ENCODE results near the gene CRMP1.

The CRMP1 gene

DNA sequence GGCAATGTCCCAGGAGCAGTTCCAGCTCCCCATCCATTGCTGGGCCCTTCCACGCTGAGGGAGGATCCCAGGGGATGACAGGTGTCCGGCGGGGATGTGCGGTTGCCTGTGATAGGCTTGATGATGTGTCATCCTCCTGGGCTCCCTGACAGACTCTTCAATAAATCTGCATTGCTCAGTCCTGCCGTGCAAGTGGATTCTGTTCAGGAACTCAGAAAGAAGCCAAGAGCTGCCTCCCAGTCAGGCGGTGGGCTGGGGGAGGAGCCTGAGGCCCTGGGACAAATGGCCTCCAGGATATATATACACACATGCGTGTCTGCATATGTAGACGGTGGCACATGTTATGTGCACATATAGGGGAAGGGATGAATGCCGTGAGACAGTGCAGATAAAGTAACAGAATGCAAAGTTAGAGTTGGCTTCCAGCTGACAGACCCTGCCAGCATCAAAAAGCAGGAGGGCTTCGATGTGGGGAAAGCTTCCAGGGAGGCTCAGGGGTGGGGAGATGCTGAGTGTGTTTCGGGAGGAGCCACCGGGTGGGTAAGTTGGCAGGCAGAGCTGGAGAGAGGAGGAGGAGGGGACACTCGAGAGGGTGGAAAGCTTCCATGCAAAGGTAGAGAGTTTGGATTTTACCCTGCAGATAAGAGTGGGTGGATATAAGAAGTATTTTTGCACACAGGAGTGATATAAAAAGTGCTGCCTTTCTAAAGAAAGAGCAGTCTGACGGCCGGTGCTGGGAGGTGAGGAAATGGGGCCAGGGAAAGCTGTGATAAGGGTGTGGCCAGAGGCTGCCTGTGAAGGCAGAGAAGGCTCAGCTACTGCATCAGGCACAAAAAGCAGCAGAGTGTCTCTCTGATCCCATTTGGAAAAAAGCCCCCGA lies 28.5 kb upstream of the CRMP1 start:
- no peak overlapping the region for H3K4me3 ChIP-seq (ENCODE audit: low read depth, low read length)
- TF ChIP-seq, protein P1, sequence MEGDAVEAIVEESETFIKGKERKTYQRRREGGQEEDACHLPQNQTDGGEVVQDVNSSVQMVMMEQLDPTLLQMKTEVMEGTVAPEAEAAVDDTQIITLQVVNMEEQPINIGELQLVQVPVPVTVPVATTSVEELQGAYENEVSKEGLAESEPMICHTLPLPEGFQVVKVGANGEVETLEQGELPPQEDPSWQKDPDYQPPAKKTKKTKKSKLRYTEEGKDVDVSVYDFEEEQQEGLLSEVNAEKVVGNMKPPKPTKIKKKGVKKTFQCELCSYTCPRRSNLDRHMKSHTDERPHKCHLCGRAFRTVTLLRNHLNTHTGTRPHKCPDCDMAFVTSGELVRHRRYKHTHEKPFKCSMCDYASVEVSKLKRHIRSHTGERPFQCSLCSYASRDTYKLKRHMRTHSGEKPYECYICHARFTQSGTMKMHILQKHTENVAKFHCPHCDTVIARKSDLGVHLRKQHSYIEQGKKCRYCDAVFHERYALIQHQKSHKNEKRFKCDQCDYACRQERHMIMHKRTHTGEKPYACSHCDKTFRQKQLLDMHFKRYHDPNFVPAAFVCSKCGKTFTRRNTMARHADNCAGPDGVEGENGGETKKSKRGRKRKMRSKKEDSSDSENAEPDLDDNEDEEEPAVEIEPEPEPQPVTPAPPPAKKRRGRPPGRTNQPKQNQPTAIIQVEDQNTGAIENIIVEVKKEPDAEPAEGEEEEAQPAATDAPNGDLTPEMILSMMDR (IDR thresholded peaks at IDR 0.05; ENCODE audit: insufficient read depth, low read depth, low read length, missing control alignments): no peak
- DNase-seq (ENCODE audit: low read depth): no peak

DNA sequence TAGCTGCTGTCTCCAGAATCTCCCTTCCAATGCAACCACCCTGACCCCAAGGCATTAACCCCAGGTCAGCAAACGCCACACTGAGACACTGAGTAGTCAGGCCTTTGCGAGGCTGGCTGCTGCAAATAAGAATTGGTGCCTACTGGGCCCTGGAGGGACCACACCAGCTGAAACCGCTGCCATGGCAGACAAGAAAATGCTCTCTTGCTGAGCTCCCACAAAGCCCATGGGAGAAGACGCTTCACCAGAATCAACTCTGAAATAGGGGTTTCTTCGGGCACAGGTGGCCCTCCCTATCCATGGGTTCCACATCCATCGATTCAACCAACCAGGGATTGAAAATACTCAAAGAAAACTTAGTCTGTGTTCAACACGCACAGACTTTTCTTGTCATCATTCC lies 26.7 kb upstream of the CRMP1 start:
- DNase-seq (ENCODE audit: low read depth): no peak
- H3K4me3 ChIP-seq (ENCODE audit: low read depth, low read length): no peak overlapping the region
- TF ChIP-seq, protein P1 (IDR thresholded peaks at IDR 0.05; ENCODE audit: insufficient read depth, low read depth, low read length, missing control alignments): no peak

DNA sequence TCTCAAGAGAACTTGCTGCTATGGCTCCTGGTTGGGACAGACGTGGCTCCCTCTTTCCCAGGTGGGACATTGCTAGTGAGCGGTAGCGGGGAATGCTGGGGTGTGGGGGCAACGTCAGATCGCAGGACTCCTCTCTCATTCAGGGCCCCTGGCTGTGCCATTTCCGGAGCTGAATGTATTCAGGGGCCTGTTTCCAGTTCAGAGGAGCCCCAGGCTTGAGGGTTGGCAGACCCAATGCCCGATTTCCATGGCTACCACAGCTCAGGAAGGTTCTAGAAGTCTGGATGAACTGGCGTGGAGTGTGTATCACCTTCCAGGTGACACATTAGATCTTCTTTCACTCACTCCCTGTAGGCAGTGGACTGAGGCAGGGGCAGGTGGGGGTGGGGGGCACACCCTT lies 26.2 kb upstream of the CRMP1 start:
- TF ChIP-seq, protein P1 (IDR thresholded peaks at IDR 0.05; ENCODE audit: insufficient read depth, low read depth, low read length, missing control alignments): no peak

DNA sequence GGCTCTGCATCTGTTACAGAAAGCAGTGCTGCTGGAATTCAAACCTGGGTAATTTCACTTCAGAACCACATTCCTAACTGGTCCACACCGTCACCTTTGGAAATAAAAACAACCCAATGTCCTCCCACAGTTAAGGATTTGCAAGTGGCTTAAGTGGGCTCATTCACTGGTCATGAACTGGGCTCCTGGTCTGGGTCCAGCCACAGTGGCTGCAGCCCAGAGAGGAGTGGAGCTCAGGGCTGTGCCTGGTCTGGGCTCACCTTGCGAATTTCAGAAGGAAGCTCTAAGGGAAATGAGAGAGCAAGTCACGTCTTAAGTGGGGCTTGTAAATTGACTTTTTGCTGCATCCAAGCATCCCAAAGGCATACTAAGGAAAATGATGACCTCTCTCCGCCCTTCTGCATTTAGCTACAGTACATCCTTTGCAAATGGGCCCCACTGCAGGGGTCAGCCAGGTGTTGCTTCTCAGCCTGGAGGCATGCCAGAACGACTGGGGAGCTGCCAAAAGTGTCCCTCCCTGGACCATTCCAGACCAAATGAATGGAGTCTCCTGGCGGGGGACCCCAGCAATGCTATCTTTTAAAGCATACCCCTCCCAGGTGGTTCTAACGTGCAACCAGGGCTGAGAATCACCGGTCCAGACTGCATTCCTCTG lies 25.6 kb upstream of the CRMP1 start:
- no peak for DNase-seq (ENCODE audit: low read depth)
- TF ChIP-seq, protein P1 (IDR thresholded peaks at IDR 0.05; ENCODE audit: insufficient read depth, low read depth, low read length, missing control alignments): no peak
- H3K4me3 ChIP-seq (ENCODE audit: low read depth, low read length): no peak overlapping the region

More for the DNA sequence above, 26.2 kb upstream of the CRMP1 start:
- no peak overlapping the region for H3K4me3 ChIP-seq (ENCODE audit: low read depth, low read length)
- DNase-seq (ENCODE audit: low read depth): no peak

DNA sequence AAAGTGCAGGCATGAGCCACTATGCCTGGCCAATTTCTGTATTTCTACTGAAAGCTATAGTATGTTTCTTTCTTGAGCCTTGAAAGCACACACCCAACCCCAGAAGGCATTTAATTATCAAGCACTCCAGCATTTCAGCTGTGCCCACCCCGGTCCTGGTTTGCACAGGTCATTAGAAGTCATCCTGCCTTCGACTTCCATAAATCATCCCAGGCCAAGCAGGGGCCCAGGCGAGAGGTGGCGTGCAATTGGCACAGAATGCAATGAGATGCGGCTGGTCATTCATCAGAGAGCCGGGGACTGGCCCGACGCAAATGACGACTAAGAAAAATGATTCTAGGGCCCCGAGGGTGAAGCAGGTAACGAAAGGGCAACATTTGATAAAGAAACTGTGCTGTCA lies 24.8 kb upstream of the CRMP1 start:
- no peak for DNase-seq (ENCODE audit: low read depth)
- H3K4me3 ChIP-seq (ENCODE audit: low read depth, low read length): no peak overlapping the region
- TF ChIP-seq, protein P1 (IDR thresholded peaks at IDR 0.05; ENCODE audit: insufficient read depth, low read depth, low read length, missing control alignments): no peak

DNA sequence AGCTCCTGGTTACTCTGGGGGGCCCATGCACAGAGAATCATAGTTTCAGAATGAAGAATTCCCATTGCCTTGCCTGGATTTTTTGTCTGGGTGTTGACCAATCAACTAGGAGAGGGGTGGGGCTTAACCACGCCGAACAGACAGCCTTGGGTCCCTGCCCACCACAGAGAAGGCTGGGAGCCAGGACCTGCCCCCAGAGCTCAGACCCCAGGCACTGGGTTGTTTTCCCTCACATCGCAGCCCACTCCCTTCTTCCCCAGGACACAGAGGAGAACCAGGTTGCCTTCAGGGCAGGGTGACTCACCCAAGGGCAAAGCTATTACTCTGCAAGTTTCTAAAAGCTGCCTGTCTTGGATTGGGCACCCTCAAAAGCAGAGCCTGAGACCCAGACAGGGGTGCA lies 23.3 kb upstream of the CRMP1 start:
- TF ChIP-seq, protein P1 (IDR thresholded peaks at IDR 0.05; ENCODE audit: insufficient read depth, low read depth, low read length, missing control alignments): no peak
- no peak for DNase-seq (ENCODE audit: low read depth)
- H3K4me3 ChIP-seq (ENCODE audit: low read depth, low read length): no peak overlapping the region

All from GM12865 (cell line).